Epithelial cell of esophagus (primary cell): Measurements from ENCODE around the gene TP63.

Experiments
- DNase-seq: peaks from one replicate; pipeline ENCODE4 v3.0.0; 2010; ENCODE audit warnings: low read depth
- H3K4me3 ChIP-seq: 2 replicates; pipeline ENCODE4 v1.5.1; 2011; ENCODE audit warnings: mild to moderate bottlenecking, low read length, control low read depth
- CTCF ChIP-seq: IDR thresholded peaks from 2 replicates; pipeline ENCODE4 v1.5.1; 2011; ENCODE audit warnings: low read depth, mild to moderate bottlenecking, low read length, control low read depth, inconsistent platforms; ENCODE audit not compliant: insufficient read depth; ENCODE audit errors: missing control alignments

Gene TP63

GRCh38 chr3:189703865-189704264, 72.7 kb downstream of the TP63 start:
- TF ChIP-seq CTCF: no peak
- no peak overlapping the region for H3K4me3 ChIP-seq
- DNase-seq: no peak

GRCh38 chr3:189708375-189708774, 77.2 kb downstream of the TP63 start:
- H3K4me3 ChIP-seq: no peak overlapping the region
- no peak for DNase-seq
- TF ChIP-seq CTCF: no peak

- no peak for TF ChIP-seq CTCF
- peak; percentile 98 for DNase-seq
- H3K4me3 ChIP-seq: no peak overlapping the region
Observed at GRCh38 chr3:189710620-189711402, 79.6 kb downstream of the TP63 start.

GRCh38 chr3:189712906-189713483, 81.8 kb downstream of the TP63 start:
- peak; percentile 82 for DNase-seq
- no peak for TF ChIP-seq CTCF

GRCh38 chr3:189714991-189715961, 84.1 kb downstream of the TP63 start:
- no peak for TF ChIP-seq CTCF
- no peak overlapping the region for H3K4me3 ChIP-seq
- DNase-seq: peak; percentile 51

More at GRCh38 chr3:189712906-189713483, 81.8 kb downstream of the TP63 start:
- H3K4me3 ChIP-seq: no peak overlapping the region

- no peak overlapping the region for H3K4me3 ChIP-seq
- no peak for TF ChIP-seq CTCF
- DNase-seq: peak; percentile 80
Observed at GRCh38 chr3:189718215-189718614, 87.0 kb downstream of the TP63 start.
